Measurements from ENCODE around the gene MED25. TPM values are rescaled to one million over a fixed set of nuclear protein-coding genes. Genes with fewer than 3 reads are reported as not detected.

MED25 gene
- total RNA-seq, 4 donors from 2014 or later: 26.2 to 54.0 (median 29.4) TPM

- H3K9me3 ChIP-seq: no peaks in the 10 kb centered on the region
- peaks cover 0 to 31% (median 12%) of the 10 kb centered on the region in 4 donors for H3K4me1 ChIP-seq
- H3K27ac ChIP-seq: no peak overlapping the region
- no peak for DNase-seq (ENCODE audit: low spot score in 2 of 2)
- H3K36me3 ChIP-seq: peaks cover 0 to 83% (median 11%) of the 10 kb centered on the region in 3 donors
- no peaks in the 10 kb centered on the region for H3K27me3 ChIP-seq
- TF ChIP-seq CTCF (IDR thresholded peaks at IDR 0.05) (no peak), POLR2A (IDR thresholded peaks at IDR 0.05) (no peak), EP300 (IDR thresholded peaks at IDR 0.05) (no peak)
- H3K4me3 ChIP-seq: no peak overlapping the region
- 78 to 82% methylated on average over 3 to 10 of the region's 10 CpGs for WGBS, 2 donors
These were observed 29.2 kb upstream of the MED25 start for GRCh38 chr19:49788857-49789256.

- no peak for DNase-seq (ENCODE audit: low spot score in 2 of 2)
- H3K4me3 ChIP-seq: no peak overlapping the region
- no peaks in the 10 kb centered on the region for H3K9me3 ChIP-seq
- WGBS, 2 donors: 47 to 55% methylated on average over 9 of the region's 9 CpGs
- H3K27me3 ChIP-seq: no peaks in the 10 kb centered on the region
- H3K4me1 ChIP-seq: peaks cover 0 to 28% (median 12%) of the 10 kb centered on the region in 4 donors
- H3K36me3 ChIP-seq: peaks cover 9 to 83% (median 22%) of the 10 kb centered on the region in 3 donors
- peak overlapping the region; percentile 34 to 72 (median 56) for H3K27ac ChIP-seq
- TF ChIP-seq POLR2A (IDR thresholded peaks at IDR 0.05) (no peak), CTCF (IDR thresholded peaks at IDR 0.05) (no peak), EP300 (IDR thresholded peaks at IDR 0.05) (no peak)
These were observed 27.2 kb upstream of the MED25 start for GRCh38 chr19:49790866-49791265.

GRCh38 chr19:49791776-49792445 lies 26.2 kb upstream of the MED25 start:
- Histone ChIP-seq H3K4me3 (no peak overlapping the region), H3K9me3 (no peaks in the 10 kb centered on the region), H3K4me1 (peaks cover 0 to 18% (median 2%) of the 10 kb centered on the region in 4 donors), H3K36me3 (peaks cover 13 to 92% (median 28%) of the 10 kb centered on the region in 3 donors), H3K27me3 (no peaks in the 10 kb centered on the region), H3K27ac (peak overlapping the region; percentile 30 to 72 (median 52))
- DNase-seq (ENCODE audit: low spot score in 2 of 2): no peak
- TF ChIP-seq POLR2A (IDR thresholded peaks at IDR 0.05) (no peak), EP300 (IDR thresholded peaks at IDR 0.05) (no peak), CTCF (IDR thresholded peaks at IDR 0.05) (no peak)
- WGBS, 2 donors: 93 to 94% methylated on average over 21 to 26 of the region's 26 CpGs

GRCh38 chr19:49792829-49793560 lies 25.1 kb upstream of the MED25 start:
- Histone ChIP-seq H3K4me3 (no peak overlapping the region), H3K27me3 (no peaks in the 10 kb centered on the region), H3K9me3 (no peaks in the 10 kb centered on the region), H3K36me3 (peaks cover 13 to 97% (median 28%) of the 10 kb centered on the region in 3 donors), H3K27ac (no peak overlapping the region), H3K4me1 (peaks cover 0 to 16% (median 0%) of the 10 kb centered on the region in 4 donors)
- 88 to 94% methylated on average over 21 to 22 of the region's 22 CpGs for WGBS, 2 donors
- TF ChIP-seq CTCF (IDR thresholded peaks at IDR 0.05): no peak
- TF ChIP-seq POLR2A (IDR thresholded peaks at IDR 0.05): no peak
- TF ChIP-seq EP300 (IDR thresholded peaks at IDR 0.05): no peak
- no peak for DNase-seq (ENCODE audit: low spot score in 2 of 2)

GRCh38 chr19:49793561-49793840 lies 24.6 kb upstream of the MED25 start:
- Histone ChIP-seq H3K27me3 (no peaks in the 10 kb centered on the region), H3K4me3 (no peak overlapping the region), H3K4me1 (peaks cover 0 to 16% (median 0%) of the 10 kb centered on the region in 4 donors), H3K27ac (no peak overlapping the region), H3K9me3 (no peaks in the 10 kb centered on the region), H3K36me3 (peaks cover 13 to 98% (median 28%) of the 10 kb centered on the region in 3 donors)
- TF ChIP-seq EP300 (IDR thresholded peaks at IDR 0.05) (no peak), POLR2A (IDR thresholded peaks at IDR 0.05) (no peak), CTCF (IDR thresholded peaks at IDR 0.05) (no peak)
- WGBS, 2 donors: 91 to 96% methylated on average over 6 of the region's 6 CpGs
- no peak for DNase-seq (ENCODE audit: low spot score in 2 of 2)
